Endodermal cell (in vitro differentiated cells): ENCODE results near the gene CEP76. TPM values are rescaled to one million over a fixed set of nuclear protein-coding genes. Genes with fewer than 3 reads are reported as not detected.
"Not testable (repeated sequence)": the region's sequence is repeated elsewhere in the genome, so short reads cannot be mapped to it uniquely, and the experiment has no call there.

ENCODE experiments used
- DNase-seq: peaks from one replicate; pipeline ENCODE4 v3.0.0-alpha.2; 2017
- H3K27ac ChIP-seq: 2 replicates; pipeline ENCODE4 v1.5.1; 2013; ENCODE audit warnings: mild to moderate bottlenecking, low read depth, low read length, moderate library complexity
- H3K27me3 ChIP-seq: 2 replicates; pipeline ENCODE4 v1.6.1; 2013; ENCODE audit warnings: mild to moderate bottlenecking, low read length, moderate library complexity; ENCODE audit not compliant: insufficient read depth, control insufficient read depth, poor library complexity, severe bottlenecking
- H3K36me3 ChIP-seq: 2 replicates; pipeline ENCODE4 v1.7.0; 2013; ENCODE audit warnings: mild to moderate bottlenecking, low read length, moderate library complexity; ENCODE audit not compliant: control insufficient read depth, insufficient read depth
- H3K4me1 ChIP-seq: one replicate; pipeline ENCODE4 v1.7.0; 2013; ENCODE audit warnings: low read length; ENCODE audit not compliant: control insufficient read depth, insufficient read depth
- H3K4me3 ChIP-seq: 2 replicates; pipeline ENCODE4 v1.5.1; 2013; ENCODE audit warnings: mild to moderate bottlenecking, low read length, moderate library complexity
- H3K9ac ChIP-seq: 2 replicates; pipeline ENCODE4 v1.6.1; 2013; ENCODE audit warnings: mild to moderate bottlenecking, low read length, moderate library complexity; ENCODE audit not compliant: poor library complexity, severe bottlenecking; ENCODE audit errors: extremely low read depth
- H3K9me3 ChIP-seq: 2 replicates; pipeline ENCODE4 v1.6.1; 2013; ENCODE audit warnings: mild to moderate bottlenecking, low read length, moderate library complexity; ENCODE audit not compliant: control insufficient read depth
- H3K27ac Mint-ChIP-seq: 2 replicates; pipeline ENCODE4 v1.8.0; 2020; ENCODE audit warnings: mixed read lengths
- H3K27me3 Mint-ChIP-seq: 2 replicates; pipeline ENCODE4 v1.8.0; 2021; ENCODE audit warnings: mild to moderate bottlenecking, mixed read lengths; ENCODE audit not compliant: insufficient read depth
- H3K36me3 Mint-ChIP-seq: 2 replicates; pipeline ENCODE4 v1.8.0; 2020; ENCODE audit warnings: low read depth, mixed read lengths
- H3K4me1 Mint-ChIP-seq: 2 replicates; pipeline ENCODE4 v1.8.0; 2020; ENCODE audit warnings: mixed read lengths
- H3K4me3 Mint-ChIP-seq: 2 replicates; pipeline ENCODE4 v1.8.0; 2020; ENCODE audit warnings: mild to moderate bottlenecking, moderate library complexity, mixed read lengths
- H3K9me3 Mint-ChIP-seq: 2 replicates; pipeline ENCODE4 v1.8.0; 2020; ENCODE audit warnings: mild to moderate bottlenecking, mixed read lengths
- CTCF ChIP-seq: fragments of 200-600 bp; sonication (generic); conservative IDR thresholded peaks from 2 replicates; pipeline ENCODE4 v1.5.0; 2021; ENCODE audit warnings: antibody characterized with exemption, mild to moderate bottlenecking
- WGBS, 2 experiments: methylation state at CpG; one replicate each; pipeline versions ENCODE4 v1.1.5 to v1.1.7; 2013; ENCODE audit warnings: missing lambda C conversion rate in 2 of 2, mixed read lengths in 1 of 2; ENCODE audit not compliant: insufficient coverage in 1 of 2, insufficient read length in 1 of 2; 5-methylcytosine and 5-hydroxymethylcytosine counted together
- total RNA-seq, 2 donors: library from RNA; stranded (reverse); fragmentation: NEBNext Ultra II Directional in 1 of 2; extraction: Animal tissue kit (Norgen Biotek cat#: 25700) in 1 of 2; gene quantifications; 2 replicates in 1 of 2; 3 replicates in 1 of 2; pipeline ENCODE4 v1.2.1, GENCODE V29; 2021

The CEP76 gene
- total RNA-seq, 2 donors from 2014 or later, result 17.8 to 19.2 TPM

DNA sequence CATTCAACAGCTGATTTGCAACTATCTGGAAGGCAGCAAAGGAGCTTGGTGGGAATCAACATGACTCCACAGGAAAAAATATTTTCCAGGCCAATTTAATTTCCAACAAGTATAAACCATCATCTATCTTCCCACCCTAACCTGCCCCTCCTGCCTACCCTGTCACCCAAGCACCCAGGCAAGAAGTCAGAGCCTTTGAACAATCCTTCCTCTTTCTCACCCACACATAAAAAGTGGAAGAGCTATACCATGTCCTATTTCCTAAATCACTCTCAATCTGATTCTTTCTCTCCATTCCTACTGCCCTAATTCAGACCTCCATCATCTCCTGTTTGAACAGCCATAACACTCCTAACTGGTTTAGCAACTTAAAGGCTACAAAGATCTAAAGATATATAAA, 57.3 kb downstream of the CEP76 start:
- no peak overlapping the region for H3K4me3 ChIP-seq
- peaks cover 17% of the 10 kb centered on the region for H3K4me1 Mint-ChIP-seq
- no peak overlapping the region for H3K9ac ChIP-seq
- H3K4me1 ChIP-seq, result no peaks in the 10 kb centered on the region
- no peaks in the 10 kb centered on the region for H3K9me3 Mint-ChIP-seq
- peaks cover 7% of the 10 kb centered on the region for H3K36me3 ChIP-seq
- no peaks in the 10 kb centered on the region for H3K9me3 ChIP-seq
- H3K36me3 Mint-ChIP-seq, result no peaks in the 10 kb centered on the region
- TF ChIP-seq CTCF, result no peak
- DNase-seq, result no peak
- H3K27me3 Mint-ChIP-seq, result no peaks in the 10 kb centered on the region
- H3K4me3 Mint-ChIP-seq, result no peak overlapping the region
- H3K27ac Mint-ChIP-seq, result no peak overlapping the region
- no peak overlapping the region for H3K27ac ChIP-seq
- no peaks in the 10 kb centered on the region for H3K27me3 ChIP-seq

GRCh38 chr18:12643756-12644155, 58.8 kb downstream of the CEP76 start:
- not testable (repeated sequence) for H3K9me3 ChIP-seq, H3K27ac ChIP-seq, H3K4me1 ChIP-seq, H3K9ac ChIP-seq, H3K27ac Mint-ChIP-seq, H3K4me3 Mint-ChIP-seq, H3K36me3 Mint-ChIP-seq, H3K27me3 Mint-ChIP-seq, H3K9me3 Mint-ChIP-seq, H3K27me3 ChIP-seq, H3K36me3 ChIP-seq, DNase-seq, H3K4me3 ChIP-seq
- peaks cover 18% of the 10 kb centered on the region for H3K4me1 Mint-ChIP-seq
- 95% methylated on average over 5 of the region's 5 CpGs; no CpG with 5 or more reads in 1 of the 2 experiments for WGBS, 2 experiments

DNA sequence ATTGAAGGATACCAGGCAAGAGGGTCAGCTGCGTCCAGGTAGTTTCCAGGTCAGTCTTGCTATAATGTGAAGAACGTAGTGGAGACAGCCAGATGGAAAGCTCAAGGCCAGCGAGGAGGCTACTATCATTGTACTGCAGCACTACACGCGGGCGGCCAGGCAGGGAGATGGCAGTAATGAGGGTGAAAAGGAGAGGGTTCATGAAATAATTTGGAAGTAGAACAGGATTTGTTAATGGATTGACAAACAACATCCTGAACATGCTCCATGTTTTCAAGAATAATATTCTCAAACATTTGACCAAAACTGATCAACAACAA, 61.7 kb downstream of the CEP76 start:
- H3K4me3 Mint-ChIP-seq, result no peak overlapping the region
- peaks cover 23% of the 10 kb centered on the region for H3K4me1 Mint-ChIP-seq
- no peaks in the 10 kb centered on the region for H3K36me3 ChIP-seq
- no peak overlapping the region for H3K27ac ChIP-seq
- no peaks in the 10 kb centered on the region for H3K36me3 Mint-ChIP-seq
- no peak overlapping the region for H3K27ac Mint-ChIP-seq
- 90 to 93% methylated on average over 6 of the region's 6 CpGs for WGBS, 2 experiments
- no peaks in the 10 kb centered on the region for H3K27me3 ChIP-seq
- H3K9me3 ChIP-seq, result no peaks in the 10 kb centered on the region
- no peaks in the 10 kb centered on the region for H3K4me1 ChIP-seq
- no peaks in the 10 kb centered on the region for H3K27me3 Mint-ChIP-seq
- TF ChIP-seq CTCF, result peak; percentile 35
- H3K9me3 Mint-ChIP-seq, result no peaks in the 10 kb centered on the region
- H3K9ac ChIP-seq, result no peak overlapping the region
- no peak for DNase-seq
- no peak overlapping the region for H3K4me3 ChIP-seq
